NOMO-1 (cell line): ENCODE data around the gene F2RL1.
"Not testable (repeated sequence)": the region's sequence is repeated elsewhere in the genome, so short reads cannot be mapped to it uniquely, and the experiment has no call there.

Experiments used
- DNase-seq, 2 experiments: peaks; one replicate each; lab custom pipeline; 2025; ENCODE audit not compliant: unreplicated experiment in 2 of 2; lab: John Stamatoyannopoulos, UW

The F2RL1 gene, protein sequence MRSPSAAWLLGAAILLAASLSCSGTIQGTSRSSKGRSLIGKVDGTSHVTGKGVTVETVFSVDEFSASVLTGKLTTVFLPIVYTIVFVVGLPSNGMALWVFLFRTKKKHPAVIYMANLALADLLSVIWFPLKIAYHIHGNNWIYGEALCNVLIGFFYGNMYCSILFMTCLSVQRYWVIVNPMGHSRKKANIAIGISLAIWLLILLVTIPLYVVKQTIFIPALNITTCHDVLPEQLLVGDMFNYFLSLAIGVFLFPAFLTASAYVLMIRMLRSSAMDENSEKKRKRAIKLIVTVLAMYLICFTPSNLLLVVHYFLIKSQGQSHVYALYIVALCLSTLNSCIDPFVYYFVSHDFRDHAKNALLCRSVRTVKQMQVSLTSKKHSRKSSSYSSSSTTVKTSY

DNA sequence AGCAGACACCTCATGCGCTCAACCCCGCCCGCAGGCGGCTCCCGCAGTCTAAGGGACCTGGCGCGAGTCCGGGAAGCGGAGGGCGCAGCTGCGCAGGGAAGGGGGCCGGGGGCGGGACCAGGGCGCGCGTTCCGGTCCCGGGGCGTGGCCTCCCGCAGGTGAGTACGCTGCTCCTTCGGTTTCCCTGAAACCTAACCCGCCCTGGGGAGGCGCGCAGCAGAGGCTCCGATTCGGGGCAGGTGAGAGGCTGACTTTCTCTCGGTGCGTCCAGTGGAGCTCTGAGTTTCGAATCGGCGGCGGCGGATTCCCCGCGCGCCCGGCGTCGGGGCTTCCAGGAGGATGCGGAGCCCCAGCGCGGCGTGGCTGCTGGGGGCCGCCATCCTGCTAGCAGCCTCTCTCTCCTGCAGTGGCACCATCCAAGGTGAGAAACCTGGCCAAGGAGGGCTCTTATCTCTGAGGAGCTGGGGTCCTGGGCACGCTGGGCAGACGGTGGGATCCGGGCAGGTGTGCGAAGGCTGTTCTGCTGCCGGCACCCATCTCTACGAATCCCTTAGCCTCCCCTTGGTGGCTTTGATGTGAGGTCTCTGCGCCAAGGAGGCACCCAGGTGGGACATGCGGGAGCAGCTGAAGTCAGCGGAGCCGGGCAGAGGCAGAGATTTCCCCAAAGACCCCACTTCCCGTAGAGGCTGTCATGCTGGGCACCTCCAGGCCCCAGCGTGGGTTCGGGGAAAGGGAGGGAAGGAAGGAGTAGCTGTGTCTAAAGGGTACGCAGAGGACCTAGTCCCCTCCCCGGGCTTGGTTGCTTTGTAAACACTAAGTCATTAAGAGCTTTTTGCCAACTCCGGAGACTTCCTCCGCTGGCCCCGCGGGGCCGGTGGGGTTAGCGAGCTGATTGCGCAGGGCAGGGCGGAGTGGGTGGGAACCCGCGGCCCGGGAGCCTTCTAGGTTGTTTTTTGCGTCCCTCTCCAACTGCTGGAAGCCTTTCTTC, at the start of gene F2RL1:
TSS of gene F2RL1 (plus strand) at position 187 of the 988 bp plus-strand sequence. CDS start at position 340, 153 bp downstream.
- DNase-seq = no peak

DNA sequence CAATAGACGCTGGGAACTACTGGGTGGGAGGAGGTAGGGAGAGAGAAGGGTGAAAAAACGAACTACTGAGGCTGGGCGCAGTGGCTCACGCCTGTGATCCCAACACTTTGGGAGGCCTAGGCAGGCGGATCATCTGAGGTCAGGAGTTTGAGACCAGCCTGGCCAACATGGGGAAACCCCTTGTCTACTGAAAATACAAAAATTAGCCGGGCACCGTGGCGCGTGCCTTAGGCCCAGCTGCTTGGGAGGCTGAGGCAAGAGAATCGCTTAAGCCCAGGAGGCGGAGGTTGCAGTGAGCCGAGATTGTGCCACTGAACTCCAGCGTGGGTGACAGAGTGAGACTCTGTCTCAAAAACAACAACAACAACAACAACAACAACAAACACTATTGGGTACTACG, 47.8 kb upstream of the F2RL1 start:
- DNase-seq = not testable (repeated sequence)

DNA sequence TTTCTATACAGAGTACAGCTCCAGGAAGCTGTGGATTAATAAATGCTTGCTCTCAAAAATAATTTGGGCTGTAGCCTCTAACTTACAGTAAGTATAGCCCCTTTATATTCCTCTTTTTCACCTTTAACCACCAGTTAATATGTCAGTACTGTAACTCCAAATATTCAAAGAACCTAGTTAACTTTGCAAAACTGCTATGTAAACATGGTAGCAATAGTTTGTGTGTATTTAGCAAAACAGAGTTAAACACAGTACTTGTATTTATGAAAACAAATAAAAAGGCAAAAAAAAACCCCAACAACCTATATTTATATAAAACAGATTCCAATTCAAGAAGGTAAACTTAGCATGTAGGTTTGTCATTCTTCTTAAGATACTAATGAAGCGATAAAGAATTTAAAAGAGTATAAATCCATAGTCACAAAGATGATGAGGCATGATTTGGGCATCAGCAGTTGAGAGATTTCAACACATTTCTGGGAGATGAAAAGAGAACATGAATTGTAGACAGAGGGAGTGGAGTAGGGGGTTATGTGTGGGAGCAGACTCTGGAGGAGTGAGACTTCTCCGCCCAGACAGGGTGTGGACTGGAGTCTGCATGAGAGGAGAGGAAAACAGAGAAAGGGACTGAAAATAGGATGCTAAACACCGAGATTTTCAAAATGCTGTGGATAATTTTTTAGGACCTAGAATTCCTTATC, 47.0 kb upstream of the F2RL1 start:
- DNase-seq = no peak

DNA sequence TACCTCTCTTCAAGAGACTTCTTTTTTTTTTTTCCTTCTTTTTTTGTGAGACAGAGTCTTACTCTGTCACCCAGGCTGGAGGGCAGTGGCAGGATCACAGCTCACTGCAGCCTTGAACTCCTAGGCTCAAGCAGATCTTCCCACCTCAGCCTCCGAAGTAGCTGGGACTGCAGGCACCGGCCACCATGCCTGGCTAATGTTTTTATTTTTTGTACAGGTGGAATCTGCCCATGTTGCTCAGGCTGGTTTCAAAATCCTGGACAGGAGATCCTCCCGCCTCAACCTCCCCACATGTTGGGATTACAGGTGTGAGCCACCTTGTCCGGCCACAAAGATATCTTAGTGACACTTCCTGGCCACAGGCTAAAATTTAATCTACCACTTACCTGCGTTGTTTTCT, 42.9 kb upstream of the F2RL1 start:
- DNase-seq = no peak

DNA sequence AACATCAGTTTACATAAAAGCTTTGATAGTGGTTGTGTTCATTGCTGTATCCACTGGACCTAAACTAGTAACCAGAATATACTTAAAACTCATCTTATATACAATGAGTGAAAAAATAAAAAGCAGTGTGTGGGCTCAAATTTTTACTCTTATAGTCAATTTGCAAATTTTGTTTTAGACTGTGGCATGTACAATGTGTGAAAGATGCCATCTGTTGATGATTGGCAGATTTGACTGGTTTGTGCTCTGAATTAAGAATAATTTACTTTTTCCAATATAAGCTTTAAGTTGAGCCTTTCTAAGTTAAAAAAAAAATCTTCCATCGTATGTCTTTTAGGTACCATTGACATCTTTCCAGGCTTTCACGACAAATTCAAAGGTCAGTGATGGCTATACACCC, 42.4 kb upstream of the F2RL1 start:
- DNase-seq = no peak

DNA sequence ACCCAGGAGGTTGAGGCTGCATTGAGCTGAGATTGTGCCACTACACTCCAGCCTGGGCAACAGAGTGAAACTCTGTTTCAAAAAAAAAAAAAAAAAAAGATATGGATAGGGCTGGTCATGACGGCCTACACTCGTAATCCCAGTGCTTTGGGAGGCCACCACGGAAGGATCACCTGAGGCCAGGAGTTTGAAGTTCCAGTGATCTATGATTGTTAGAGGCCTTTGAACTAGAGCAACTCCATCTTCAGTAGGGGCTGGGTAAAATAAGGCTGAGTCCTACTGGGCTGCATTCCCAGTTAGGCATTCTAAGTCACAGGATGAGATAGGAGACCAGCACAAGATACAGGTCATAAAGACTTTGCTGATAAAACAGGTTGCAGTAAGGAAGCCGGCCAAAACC, 38.2 kb upstream of the F2RL1 start:
- not testable (repeated sequence) for DNase-seq

DNA sequence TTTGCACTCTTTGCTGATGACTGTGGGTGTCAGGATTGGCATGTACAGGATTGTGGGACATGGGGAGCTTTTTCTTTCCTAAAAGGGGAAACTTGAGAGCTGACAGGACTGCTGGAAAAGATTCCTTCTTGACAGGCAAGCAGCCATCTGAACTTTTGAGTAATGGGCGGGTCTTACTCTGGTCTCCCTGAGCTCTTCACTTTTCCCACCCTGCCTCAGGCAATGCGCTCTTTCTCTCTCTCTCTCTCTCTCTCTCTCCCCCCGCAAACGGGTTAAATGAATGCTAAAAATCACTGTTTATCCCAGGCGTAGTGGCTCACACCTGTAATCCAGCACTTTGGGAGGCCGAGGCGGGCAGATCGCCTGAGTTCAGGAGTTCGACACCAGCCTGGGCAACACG, 37.1 kb upstream of the F2RL1 start:
- no peak for DNase-seq

DNA sequence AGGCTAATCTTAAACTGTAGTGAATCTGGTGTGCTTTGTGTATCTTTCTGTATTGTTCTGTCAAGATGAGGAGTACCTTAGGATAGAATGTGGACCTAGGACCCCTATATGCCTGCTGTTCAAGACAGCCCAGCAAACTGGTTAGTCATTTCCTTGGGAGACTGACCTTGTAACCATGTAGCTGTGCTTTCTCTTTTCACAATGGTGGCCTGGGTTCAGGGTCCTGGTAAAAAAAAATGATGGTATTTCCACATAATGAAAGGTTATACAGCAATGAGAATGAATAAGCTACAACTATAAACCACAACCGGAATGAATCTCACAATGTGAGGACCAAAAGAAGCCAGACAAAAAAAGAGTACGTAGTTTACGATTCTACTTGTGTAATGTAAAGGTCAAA, 36.4 kb upstream of the F2RL1 start:
- DNase-seq = no peak

DNA sequence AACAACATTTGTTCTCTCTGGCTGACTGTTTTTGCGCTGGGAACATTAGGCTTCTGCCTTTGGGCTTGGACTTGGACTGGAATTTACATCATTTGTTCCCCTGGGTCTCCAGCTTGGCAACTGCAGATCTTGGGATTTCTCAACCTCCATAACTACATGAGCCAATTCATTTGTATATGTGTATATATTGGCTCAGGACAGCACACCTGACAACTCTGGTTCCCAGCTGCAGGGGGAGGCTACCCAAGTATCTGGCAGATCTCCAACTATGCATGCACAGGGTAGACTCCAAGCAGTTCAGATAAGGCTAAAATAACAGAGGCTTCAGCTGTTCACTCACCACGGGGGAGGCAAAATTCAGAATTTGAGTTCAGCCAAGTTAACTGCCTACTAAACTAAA, 31.6 kb upstream of the F2RL1 start:
- no peak for DNase-seq

DNA sequence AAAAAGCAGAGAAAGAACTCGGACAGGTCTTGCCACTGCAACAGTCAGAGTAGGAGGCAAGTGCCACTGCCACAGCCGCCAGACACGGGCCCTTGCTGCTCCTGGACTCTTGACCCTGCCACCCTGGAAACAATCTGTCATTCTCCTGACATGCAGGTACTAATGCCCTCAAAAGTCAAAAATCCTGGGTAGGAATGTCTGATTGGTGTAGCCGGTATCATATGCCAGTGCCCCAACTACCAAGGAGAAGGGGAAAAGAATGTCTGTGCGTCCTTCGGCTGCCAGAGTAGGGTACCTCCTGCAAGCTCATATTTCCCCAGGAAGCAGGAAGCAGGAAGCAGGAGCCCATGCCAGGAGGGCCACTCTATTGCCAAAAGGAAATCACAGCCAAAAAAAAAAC, 30.5 kb upstream of the F2RL1 start:
- DNase-seq = no peak

DNA sequence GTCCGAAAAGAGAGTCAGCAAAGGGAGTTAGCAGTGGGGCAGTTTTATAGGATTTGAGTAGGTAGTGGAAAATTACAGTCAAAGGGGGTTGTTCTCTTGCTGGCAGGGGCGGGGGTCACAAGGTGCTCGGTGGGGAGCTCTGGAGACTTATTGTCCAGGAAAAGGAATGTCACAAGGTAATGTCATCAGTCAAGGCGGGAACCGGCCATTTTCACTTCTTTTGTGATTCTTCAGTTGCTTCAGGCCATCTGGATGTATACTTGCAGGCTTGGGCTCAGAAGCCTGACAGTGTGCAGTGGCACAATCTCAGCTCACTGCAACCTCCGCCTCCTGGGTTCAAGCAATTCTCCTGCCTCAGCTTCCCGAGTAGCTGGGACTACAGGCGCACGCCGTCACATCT, 29.6 kb upstream of the F2RL1 start:
- DNase-seq = not testable (repeated sequence)

DNA sequence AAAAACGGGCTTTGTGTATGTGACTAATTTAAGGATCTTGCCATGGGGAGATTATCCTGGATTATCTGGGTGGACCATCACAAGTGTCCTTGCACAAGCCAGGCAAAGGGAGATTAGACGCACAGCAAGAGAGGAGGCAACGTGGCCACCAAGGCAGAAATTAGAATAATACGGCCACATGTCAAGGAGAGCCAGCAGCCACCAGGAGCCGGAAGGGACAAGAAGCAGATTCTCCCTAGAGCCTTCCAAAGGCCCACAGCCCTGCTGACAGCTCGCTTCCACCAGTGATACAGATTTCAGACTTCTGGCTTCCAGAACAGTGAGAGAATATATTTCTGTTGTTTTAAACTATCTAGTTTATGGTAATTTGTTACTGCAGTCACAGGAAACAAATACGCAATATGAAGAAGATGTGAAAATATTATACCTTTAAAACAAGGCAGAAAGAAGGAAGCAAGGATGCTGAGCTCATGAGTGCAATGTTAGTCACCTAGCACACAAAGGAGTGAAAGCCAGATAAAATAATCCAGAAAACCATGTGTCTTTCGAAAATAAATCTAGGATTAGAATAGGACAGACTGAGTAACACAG, 28.7 kb upstream of the F2RL1 start:
- DNase-seq = no peak

DNA sequence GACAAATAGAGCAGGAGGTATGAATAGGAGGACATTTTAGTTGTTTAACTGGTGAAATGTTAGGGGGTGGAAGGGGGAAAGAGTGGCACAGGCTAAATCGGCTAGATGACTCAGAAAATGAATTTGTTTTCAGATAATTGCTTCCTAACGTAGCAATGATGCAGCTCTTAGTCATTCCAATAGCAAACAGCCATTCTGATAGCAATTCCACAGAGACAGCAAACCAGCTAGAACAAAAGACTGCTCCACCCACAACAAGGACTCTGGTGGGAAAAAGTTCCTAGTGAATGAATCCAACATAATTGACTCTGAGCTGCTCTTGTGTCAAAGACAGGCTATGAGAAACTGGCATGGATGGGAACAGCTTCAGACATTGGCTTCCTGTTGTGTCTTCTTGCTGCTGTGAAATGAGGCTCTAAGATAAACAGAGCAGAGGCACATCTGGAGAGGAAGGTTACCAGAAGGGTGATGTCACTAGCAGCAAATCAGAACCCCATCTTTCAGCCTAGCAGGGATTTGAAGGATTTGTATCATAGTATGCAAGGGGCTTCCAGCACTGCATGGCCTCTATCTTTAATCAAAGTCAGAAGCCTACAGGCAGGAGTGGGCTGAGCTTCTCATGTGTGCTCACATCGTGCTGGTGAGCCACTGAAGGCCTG, 28.1 kb upstream of the F2RL1 start:
- DNase-seq = peak in 1 of 2 experiments; percentile 5

DNA sequence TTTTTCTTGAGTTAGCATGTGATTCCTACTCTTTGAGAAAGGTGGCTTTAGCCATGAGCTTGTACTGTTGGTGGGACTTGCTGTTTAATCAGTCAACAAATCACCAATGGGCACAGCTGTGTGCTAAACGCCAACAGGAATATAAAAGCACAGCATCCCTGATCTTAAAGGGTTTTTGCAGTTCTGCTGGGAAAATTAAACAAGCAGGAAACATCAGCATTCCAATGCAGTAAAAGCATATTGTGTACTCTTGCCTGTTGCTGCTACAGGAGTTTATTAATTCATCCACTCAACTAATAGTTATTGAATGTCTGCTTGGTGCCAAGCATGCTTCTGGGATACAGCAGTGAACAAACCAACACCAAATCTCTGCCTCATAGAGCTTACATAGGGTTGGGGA, 27.4 kb upstream of the F2RL1 start:
- DNase-seq = no peak

DNA sequence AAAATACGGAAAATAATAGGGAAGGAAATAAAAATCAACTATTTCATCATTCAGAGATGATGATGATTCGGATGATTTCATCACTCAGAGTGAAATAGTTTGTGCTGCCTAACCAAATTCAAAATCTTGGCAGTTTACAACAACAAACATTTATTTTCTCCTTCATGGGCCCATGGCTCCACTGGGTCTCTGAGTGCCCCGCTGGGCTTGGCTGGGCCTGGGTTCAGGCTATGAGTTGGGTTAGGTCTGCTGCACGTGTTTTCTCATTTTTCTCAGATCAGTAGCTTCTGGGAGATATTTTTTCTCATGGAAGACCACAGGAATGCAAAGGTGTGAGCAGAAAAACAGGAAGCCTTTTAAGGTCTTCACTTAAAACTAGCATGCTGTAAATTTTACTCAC, 24.0 kb upstream of the F2RL1 start:
- DNase-seq = no peak

DNA sequence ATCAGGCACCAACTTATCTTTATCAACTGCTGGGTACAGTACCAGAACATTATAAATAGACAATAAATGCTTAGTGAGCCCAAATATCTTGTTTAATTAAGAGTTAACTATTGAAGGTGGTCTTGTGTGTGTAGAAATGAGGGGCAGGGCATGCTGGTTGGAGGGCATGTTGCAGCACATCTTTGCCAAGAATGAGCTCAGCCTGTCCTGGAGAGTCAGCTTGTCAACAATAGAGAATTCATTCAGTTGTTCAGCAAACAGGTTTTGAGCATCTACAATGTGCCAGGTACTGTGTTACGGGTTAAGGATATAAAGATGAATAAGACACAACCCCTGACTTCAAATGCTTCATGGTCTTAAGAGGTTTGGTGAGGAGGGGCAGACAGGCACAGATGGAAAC, 19.2 kb upstream of the F2RL1 start:
- DNase-seq = no peak

DNA sequence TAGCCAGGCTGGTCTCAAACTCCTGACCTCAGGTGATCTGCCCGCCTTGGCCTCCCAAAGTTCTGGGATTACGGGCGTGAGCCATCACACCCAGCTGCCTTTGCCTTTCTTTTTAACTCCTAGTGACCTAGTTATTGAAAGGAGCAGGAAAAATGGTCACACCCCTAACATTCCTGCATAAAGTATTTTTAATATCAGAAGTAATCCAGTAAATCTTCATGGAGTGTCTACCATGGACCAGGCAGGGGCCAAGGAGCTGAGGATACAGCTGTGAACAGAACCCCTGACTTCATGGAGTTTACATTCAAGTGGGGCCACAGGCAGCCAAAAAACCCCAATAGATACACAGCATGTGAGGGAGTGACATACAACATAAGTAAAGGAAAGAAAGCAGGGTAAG, 18.3 kb upstream of the F2RL1 start:
- DNase-seq = no peak

DNA sequence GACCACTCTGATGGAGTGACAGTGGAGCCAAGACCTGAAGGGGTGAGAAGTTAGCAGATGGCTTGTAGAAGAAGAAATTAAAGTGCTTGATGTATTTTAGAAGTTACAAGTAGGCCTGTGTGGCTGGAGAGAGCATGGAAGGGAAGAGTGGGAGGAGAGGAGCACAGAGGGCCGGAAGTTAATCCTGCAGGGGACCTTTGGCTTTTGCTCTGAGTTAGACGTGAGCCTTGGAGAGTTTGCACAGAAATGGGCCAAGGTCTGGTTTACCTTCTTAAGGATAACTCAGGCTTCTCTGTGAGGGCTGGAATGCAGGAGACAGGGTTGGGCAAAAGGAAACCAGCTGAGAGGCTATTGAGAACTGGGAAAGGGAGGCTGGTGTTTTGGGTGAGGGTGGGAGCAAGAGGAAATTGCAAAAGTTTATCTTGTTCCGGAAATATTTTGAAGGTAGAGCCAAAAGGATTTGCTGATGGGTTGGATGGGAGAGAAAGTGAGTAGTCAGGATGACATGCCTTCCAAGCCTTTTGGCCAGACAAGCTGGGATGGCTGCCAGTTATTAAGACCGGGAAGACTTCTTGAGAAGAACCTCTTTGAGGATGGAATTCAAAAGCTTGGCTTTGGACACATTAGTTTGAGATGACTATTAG, 17.5 kb upstream of the F2RL1 start:
- DNase-seq = no peak

DNA sequence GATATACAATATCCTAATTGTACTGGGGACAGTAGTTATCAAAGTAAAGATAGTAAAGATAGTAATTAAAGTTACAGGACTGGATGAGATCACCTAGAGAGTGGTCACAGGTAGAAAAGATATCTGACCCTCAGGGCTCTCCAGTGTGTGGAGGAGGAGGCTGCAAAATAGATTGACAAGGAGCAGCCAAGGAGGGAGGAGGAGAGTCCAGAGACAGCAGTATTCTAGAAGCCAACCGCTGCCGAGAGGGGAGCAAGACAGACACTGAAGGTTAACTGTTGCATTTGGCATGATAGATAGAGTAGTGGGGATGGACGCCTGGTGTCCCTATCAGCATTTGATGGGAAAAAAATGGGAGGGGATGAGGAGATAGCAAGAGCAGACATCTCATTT, 17.0 kb upstream of the F2RL1 start:
- no peak for DNase-seq

DNA sequence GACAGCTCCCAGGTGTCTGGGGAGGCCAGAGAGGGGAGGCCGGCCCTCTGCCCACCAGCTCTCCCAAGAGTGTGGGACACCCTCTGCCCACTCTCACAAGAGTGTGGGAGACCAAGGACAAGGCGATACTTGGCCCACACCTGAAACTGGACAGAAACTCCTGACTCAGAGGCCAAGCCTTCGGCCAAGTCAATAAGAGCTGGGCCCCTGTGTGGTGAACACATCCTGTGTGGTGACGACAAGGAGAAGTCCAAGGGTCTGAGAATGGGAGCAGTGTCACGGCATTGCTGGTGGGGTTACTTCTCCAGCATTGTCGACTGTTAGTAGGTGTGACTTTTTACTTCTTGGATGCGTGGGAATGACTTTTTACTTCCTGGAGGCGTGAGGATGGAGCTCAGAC, 14.6 kb upstream of the F2RL1 start:
- no peak for DNase-seq
